IPS DF 19.7 (cell line): ENCODE data around the gene GH1.

ENCODE experiments used
- DNase-seq: peaks from one replicate; pipeline ENCODE4 v3.0.0-alpha.2; 2013; ENCODE audit warnings: low read depth, low spot score

GH1 gene

GRCh38 chr17:63944736-63945499 lies 26.3 kb upstream of the GH1 start:
- no peak for DNase-seq

- DNase-seq, result no peak
Measured at GRCh38 chr17:63943745-63944144, 25.1 kb upstream of the GH1 start.

GRCh38 chr17:63942309-63942985 lies 23.8 kb upstream of the GH1 start:
- DNase-seq, result no peak

- DNase-seq, result no peak
Measured at GRCh38 chr17:63941751-63942150, 23.1 kb upstream of the GH1 start.

- DNase-seq, result no peak
Measured at GRCh38 chr17:63941162-63941561, 22.5 kb upstream of the GH1 start.

- DNase-seq, result no peak
Measured at GRCh38 chr17:63940584-63940983, 21.9 kb upstream of the GH1 start.

- no peak for DNase-seq
Measured at GRCh38 chr17:63939884-63940283, 21.2 kb upstream of the GH1 start.

- no peak for DNase-seq
Measured at GRCh38 chr17:63939401-63939800, 20.8 kb upstream of the GH1 start.

GRCh38 chr17:63937920-63938319 lies 19.3 kb upstream of the GH1 start:
- DNase-seq, result no peak

- no peak for DNase-seq
Measured at GRCh38 chr17:63937319-63937718, 18.7 kb upstream of the GH1 start.

- no peak for DNase-seq
Measured at GRCh38 chr17:63934183-63935112, 15.8 kb upstream of the GH1 start.

- no peak for DNase-seq
Measured at GRCh38 chr17:63933598-63933997, 15.0 kb upstream of the GH1 start.

- no peak for DNase-seq
Measured at GRCh38 chr17:63932721-63933120, 14.1 kb upstream of the GH1 start.

- no peak for DNase-seq
Measured at GRCh38 chr17:63931981-63932561, 13.4 kb upstream of the GH1 start, which contains the start of gene CD79B. Gene CD79B (minus strand): TSS chr17:63932331. CDS start chr17:63932261, 70 bp downstream.

- DNase-seq, result no peak
Measured at GRCh38 chr17:63930951-63931575, 12.4 kb upstream of the GH1 start.

- no peak for DNase-seq
Measured at GRCh38 chr17:63929860-63930766, 11.5 kb upstream of the GH1 start.

- no peak for DNase-seq
Measured at GRCh38 chr17:63928966-63929695, 10.5 kb upstream of the GH1 start.

- no peak for DNase-seq
Measured at GRCh38 chr17:63928172-63928666, 9.6 kb upstream of the GH1 start.

GRCh38 chr17:63927464-63928171 lies 9.0 kb upstream of the GH1 start:
- DNase-seq, result no peak
